Skeletal muscle tissue (tissue), 4 donors: ENCODE measurements around the gene TLK2. TPM values are rescaled to one million over a fixed set of nuclear protein-coding genes. Genes with fewer than 3 reads are reported as not detected.
"Not testable (repeated sequence)": the region's sequence is repeated elsewhere in the genome, so short reads cannot be mapped to it uniquely, and the experiment has no call there.

Source experiments
- H3K27ac ChIP-seq: one replicate; pipeline ENCODE4 v1.7.0; 2013; ENCODE audit warnings: mild to moderate bottlenecking, low read depth, low read length, inconsistent platforms
- H3K27me3 ChIP-seq, 3 donors: one replicate each; pipeline ENCODE4 v1.7.0; 2013; ENCODE audit warnings: low read length in 3 of 3; ENCODE audit not compliant: control insufficient read depth in 3 of 3, insufficient read depth in 3 of 3
- H3K36me3 ChIP-seq, 3 donors: one replicate each; pipeline ENCODE4 v1.7.0; 2013; ENCODE audit warnings: low read length in 3 of 3; ENCODE audit not compliant: control insufficient read depth in 3 of 3, insufficient read depth in 3 of 3
- H3K4me1 ChIP-seq, 3 donors: one replicate each; pipeline ENCODE4 v1.7.0; 2013; ENCODE audit warnings: low read length in 3 of 3, mild to moderate bottlenecking in 3 of 3; ENCODE audit not compliant: control insufficient read depth in 3 of 3, insufficient read depth in 3 of 3
- H3K4me3 ChIP-seq, 3 donors: one replicate each; pipeline ENCODE4 v1.7.0; 2013; ENCODE audit warnings: low read length in 3 of 3
- H3K9ac ChIP-seq, 3 donors: one replicate each; pipeline ENCODE4 v1.7.0; 2013; ENCODE audit warnings: low read length in 3 of 3, mild to moderate bottlenecking in 3 of 3, moderate library complexity in 2 of 3, low read depth in 1 of 3
- H3K9me3 ChIP-seq, 3 donors: one replicate each; pipeline ENCODE4 v1.7.0; 2013; ENCODE audit warnings: low read length in 3 of 3; ENCODE audit not compliant: control insufficient read depth in 3 of 3
- total RNA-seq: library from RNA; depleted of rRNA; stranded (reverse); fragments of >200 nt; gene quantifications from one replicate; pipeline ENCODE4 v1.2.3, GENCODE V29; 2014
- donor health status: Osteomylitis.

TLK2 gene
- total RNA-seq, 1 donor from 2014 or later, result 47.0 TPM

GRCh38 chr17:62482553-62482952, 3.9 kb downstream of the TLK2 start:
- not testable (repeated sequence) for H3K9me3 ChIP-seq, H3K27me3 ChIP-seq, H3K4me3 ChIP-seq, H3K36me3 ChIP-seq, H3K4me1 ChIP-seq, H3K27ac ChIP-seq, H3K9ac ChIP-seq

- not testable (repeated sequence) for H3K9ac ChIP-seq, H3K9me3 ChIP-seq, H3K4me3 ChIP-seq, H3K4me1 ChIP-seq, H3K27me3 ChIP-seq, H3K36me3 ChIP-seq, H3K27ac ChIP-seq
These were observed 12.4 kb downstream of the TLK2 start for GRCh38 chr17:62490990-62491389.

- H3K36me3 ChIP-seq, H3K27ac ChIP-seq, H3K4me3 ChIP-seq, H3K4me1 ChIP-seq, H3K27me3 ChIP-seq, H3K9ac ChIP-seq, H3K9me3 ChIP-seq: not testable (repeated sequence)
These were observed 14.5 kb downstream of the TLK2 start for GRCh38 chr17:62493049-62493655.

- not testable (repeated sequence) for H3K4me3 ChIP-seq, H3K27ac ChIP-seq, H3K9ac ChIP-seq, H3K9me3 ChIP-seq, H3K4me1 ChIP-seq, H3K36me3 ChIP-seq, H3K27me3 ChIP-seq
These were observed 15.4 kb downstream of the TLK2 start for GRCh38 chr17:62494073-62494472.

GRCh38 chr17:62496344-62496743, 17.7 kb downstream of the TLK2 start:
- H3K9ac ChIP-seq, H3K4me1 ChIP-seq, H3K27me3 ChIP-seq, H3K9me3 ChIP-seq, H3K4me3 ChIP-seq, H3K27ac ChIP-seq, H3K36me3 ChIP-seq: not testable (repeated sequence)

GRCh38 chr17:62498796-62499195, 20.2 kb downstream of the TLK2 start:
- not testable (repeated sequence) for H3K9me3 ChIP-seq, H3K9ac ChIP-seq, H3K36me3 ChIP-seq, H3K27me3 ChIP-seq, H3K27ac ChIP-seq, H3K4me1 ChIP-seq, H3K4me3 ChIP-seq

GRCh38 chr17:62500463-62500862, 21.8 kb downstream of the TLK2 start:
- H3K27me3 ChIP-seq, H3K9me3 ChIP-seq, H3K36me3 ChIP-seq, H3K9ac ChIP-seq, H3K27ac ChIP-seq, H3K4me1 ChIP-seq, H3K4me3 ChIP-seq: not testable (repeated sequence)

- H3K27me3 ChIP-seq, H3K36me3 ChIP-seq, H3K27ac ChIP-seq, H3K9ac ChIP-seq, H3K4me1 ChIP-seq, H3K9me3 ChIP-seq, H3K4me3 ChIP-seq: not testable (repeated sequence)
These were observed 26.2 kb downstream of the TLK2 start for GRCh38 chr17:62504857-62505256.

- H3K9ac ChIP-seq, H3K4me3 ChIP-seq, H3K36me3 ChIP-seq, H3K9me3 ChIP-seq, H3K27ac ChIP-seq, H3K4me1 ChIP-seq, H3K27me3 ChIP-seq: not testable (repeated sequence)
These were observed 28.7 kb downstream of the TLK2 start for GRCh38 chr17:62507191-62507836.

GRCh38 chr17:62510247-62510819, 31.7 kb downstream of the TLK2 start:
- not testable (repeated sequence) for H3K27me3 ChIP-seq, H3K27ac ChIP-seq, H3K9ac ChIP-seq, H3K4me3 ChIP-seq, H3K4me1 ChIP-seq, H3K36me3 ChIP-seq, H3K9me3 ChIP-seq
